Mesodermal cell (in vitro differentiated cells): ENCODE data around the gene SNX25.
"Not testable (repeated sequence)": the region's sequence is repeated elsewhere in the genome, so short reads cannot be mapped to it uniquely, and the experiment has no call there.

Experiments used
- H3K27ac ChIP-seq: 2 replicates; pipeline ENCODE4 v1.7.0; 2013; ENCODE audit warnings: mild to moderate bottlenecking, low read depth, low read length, moderate library complexity; ENCODE audit not compliant: severe bottlenecking
- H3K36me3 ChIP-seq: 2 replicates; pipeline ENCODE4 v1.7.1; 2013; ENCODE audit warnings: mild to moderate bottlenecking, low read length, moderate library complexity; ENCODE audit not compliant: control insufficient read depth, insufficient read depth
- H3K4me1 ChIP-seq: one replicate; pipeline ENCODE4 v1.7.1; 2013; ENCODE audit warnings: mild to moderate bottlenecking, low read length; ENCODE audit not compliant: insufficient read depth, control insufficient read depth, poor library complexity, severe bottlenecking
- H3K4me3 ChIP-seq: 2 replicates; pipeline ENCODE4 v1.7.0; 2013; ENCODE audit warnings: low read length, control low read depth, mild to moderate bottlenecking; ENCODE audit not compliant: insufficient read depth, poor library complexity, severe bottlenecking; ENCODE audit errors: extremely low read depth
- H3K9me3 ChIP-seq: 2 replicates; pipeline ENCODE4 v1.7.1; 2013; ENCODE audit warnings: mild to moderate bottlenecking, low read length, moderate library complexity; ENCODE audit not compliant: control insufficient read depth
- WGBS, 2 experiments: methylation state at CpG; one replicate each; pipeline ENCODE4 v1.1.5; 2013; ENCODE audit warnings: missing lambda C conversion rate in 2 of 2; ENCODE audit not compliant: insufficient coverage in 2 of 2; 5-methylcytosine and 5-hydroxymethylcytosine counted together

SNX25 gene

GRCh38 chr4:185192059-185192458 lies 17.3 kb upstream of the SNX25 start:
- H3K4me3 ChIP-seq, result no peak overlapping the region
- no peaks in the 10 kb centered on the region for H3K9me3 ChIP-seq
- no peaks in the 10 kb centered on the region for H3K4me1 ChIP-seq
- peaks cover 17% of the 10 kb centered on the region for H3K36me3 ChIP-seq
- H3K27ac ChIP-seq, result no peak overlapping the region
- WGBS, 2 experiments, result no CpG with 5 or more reads among the region's 1 CpG

GRCh38 chr4:185194924-185195888 lies 14.2 kb upstream of the SNX25 start:
- Histone ChIP-seq H3K36me3 (peaks cover under 1% of the 10 kb centered on the region), H3K27ac (no peak overlapping the region), H3K9me3 (no peaks in the 10 kb centered on the region), H3K4me1 (no peaks in the 10 kb centered on the region), H3K4me3 (no peak overlapping the region)
- 83 to 90% methylated on average over 1 to 4 of the region's 9 CpGs for WGBS, 2 experiments

- WGBS, 2 experiments, result 100% methylated on average over 1 of the region's 2 CpGs; no CpG with 5 or more reads in 1 of the 2 experiments
- Histone ChIP-seq H3K9me3 (no peaks in the 10 kb centered on the region), H3K4me3 (no peak overlapping the region), H3K4me1 (no peaks in the 10 kb centered on the region), H3K36me3 (peaks cover 4% of the 10 kb centered on the region), H3K27ac (no peak overlapping the region)
Observed at GRCh38 chr4:185196437-185196836, 13.0 kb upstream of the SNX25 start.

GRCh38 chr4:185198189-185198588 lies 11.2 kb upstream of the SNX25 start:
- H3K4me1 ChIP-seq, H3K4me3 ChIP-seq, H3K27ac ChIP-seq, H3K36me3 ChIP-seq, H3K9me3 ChIP-seq: not testable (repeated sequence)
- WGBS, 2 experiments, result 96% methylated on average over 3 of the region's 4 CpGs; no CpG with 5 or more reads in 1 of the 2 experiments

- no peaks in the 10 kb centered on the region for H3K9me3 ChIP-seq
- H3K4me3 ChIP-seq, result peak overlapping the region; percentile 55
- H3K4me1 ChIP-seq, result peaks cover 4% of the 10 kb centered on the region
- H3K27ac ChIP-seq, result peak overlapping the region; percentile 66
- peaks cover 4% of the 10 kb centered on the region for H3K36me3 ChIP-seq
- 53 to 59% methylated on average over 9 to 10 of the region's 16 CpGs for whole genome bisulfite sequencing, 2 experiments
Observed at GRCh38 chr4:185201977-185202962, 7.1 kb upstream of the SNX25 start.

- H3K9me3 ChIP-seq, result no peaks in the 10 kb centered on the region
- H3K4me3 ChIP-seq, result peak overlapping the region; percentile 55
- H3K36me3 ChIP-seq, result peaks cover 4% of the 10 kb centered on the region
- peak overlapping the region; percentile 67 for H3K27ac ChIP-seq
- peaks cover 4% of the 10 kb centered on the region for H3K4me1 ChIP-seq
- WGBS, 2 experiments, result 77 to 86% methylated on average over 5 to 6 of the region's 8 CpGs
Observed at GRCh38 chr4:185202984-185203485, 6.4 kb upstream of the SNX25 start.

- WGBS, 2 experiments, result 1% methylated on average over 68 to 92 of the region's 103 CpGs
- Histone ChIP-seq H3K36me3 (peaks cover 4% of the 10 kb centered on the region), H3K4me3 (peak within 1 kb of the TSS; percentile 55), H3K4me1 (peaks cover 4% of the 10 kb centered on the region), H3K27ac (peak within 1 kb of the TSS; percentile 67), H3K9me3 (no peaks in the 10 kb centered on the region)
Observed at GRCh38 chr4:185203486-185204237, 5.7 kb upstream of the SNX25 start, which contains the start of gene CFAP97. TSS of gene CFAP97 (minus strand) at chr4:185204000. CDS start at chr4:185191196, 12,804 bp downstream.

- Histone ChIP-seq H3K27ac (peak overlapping the region; percentile 30), H3K4me3 (peak overlapping the region; percentile 55), H3K36me3 (peaks cover 4% of the 10 kb centered on the region), H3K4me1 (peaks cover 4% of the 10 kb centered on the region), H3K9me3 (no peaks in the 10 kb centered on the region)
- 100% methylated on average over 1 of the region's 14 CpGs for WGBS, 2 experiments
Observed at GRCh38 chr4:185204238-185204910, 5.0 kb upstream of the SNX25 start.

- H3K27ac ChIP-seq, H3K4me3 ChIP-seq, H3K9me3 ChIP-seq, H3K4me1 ChIP-seq, H3K36me3 ChIP-seq: not testable (repeated sequence)
- WGBS, 2 experiments, result 95 to 97% methylated on average over 12 of the region's 13 CpGs
Observed at GRCh38 chr4:185205073-185205472, 4.3 kb upstream of the SNX25 start.
